Activated naive CD8-positive, alpha-beta T cell (primary cell): Measurements from ENCODE around the gene P4HA3.

Source experiments
- H3K27ac Mint-ChIP-seq: one replicate; pipeline ENCODE4 v1.8.0; 2021; ENCODE audit warnings: mixed read lengths
- H3K27me3 Mint-ChIP-seq: one replicate; pipeline ENCODE4 v1.8.0; 2021; ENCODE audit warnings: mixed read lengths
- H3K36me3 Mint-ChIP-seq: one replicate; pipeline ENCODE4 v1.8.0; 2021; ENCODE audit warnings: mixed read lengths
- H3K4me1 Mint-ChIP-seq: one replicate; pipeline ENCODE4 v1.8.0; 2021; ENCODE audit warnings: low read depth, mixed read lengths
- H3K4me3 Mint-ChIP-seq: one replicate; pipeline ENCODE4 v1.8.0; 2021; ENCODE audit warnings: mild to moderate bottlenecking, mixed read lengths
- H3K9me3 Mint-ChIP-seq: one replicate; pipeline ENCODE4 v1.8.0; 2021; ENCODE audit warnings: low read depth, mixed read lengths

Gene P4HA3

GRCh38 chr11:74288911-74289310 is 22.5 kb downstream of the P4HA3 start:
- no peak overlapping the region for H3K27ac Mint-ChIP-seq
- H3K4me3 Mint-ChIP-seq: no peak overlapping the region
- H3K4me1 Mint-ChIP-seq: no peaks in the 10 kb centered on the region
- peaks cover under 1% of the 10 kb centered on the region for H3K27me3 Mint-ChIP-seq
- H3K36me3 Mint-ChIP-seq: no peaks in the 10 kb centered on the region
- H3K9me3 Mint-ChIP-seq: no peaks in the 10 kb centered on the region

- no peak overlapping the region for H3K27ac Mint-ChIP-seq
- H3K27me3 Mint-ChIP-seq: no peaks in the 10 kb centered on the region
- no peaks in the 10 kb centered on the region for H3K36me3 Mint-ChIP-seq
- no peaks in the 10 kb centered on the region for H3K9me3 Mint-ChIP-seq
- H3K4me3 Mint-ChIP-seq: no peak overlapping the region
- no peaks in the 10 kb centered on the region for H3K4me1 Mint-ChIP-seq
Measured at GRCh38 chr11:74288161-74288560, 23.3 kb downstream of the P4HA3 start.

GRCh38 chr11:74284466-74284865 is 27.0 kb downstream of the P4HA3 start:
- no peak overlapping the region for H3K27ac Mint-ChIP-seq
- no peaks in the 10 kb centered on the region for H3K27me3 Mint-ChIP-seq
- H3K4me3 Mint-ChIP-seq: no peak overlapping the region
- H3K9me3 Mint-ChIP-seq: no peaks in the 10 kb centered on the region
- H3K4me1 Mint-ChIP-seq: no peaks in the 10 kb centered on the region
- no peaks in the 10 kb centered on the region for H3K36me3 Mint-ChIP-seq

GRCh38 chr11:74283580-74284180 is 27.8 kb downstream of the P4HA3 start:
- no peaks in the 10 kb centered on the region for H3K4me1 Mint-ChIP-seq
- no peak overlapping the region for H3K4me3 Mint-ChIP-seq
- H3K9me3 Mint-ChIP-seq: no peaks in the 10 kb centered on the region
- no peaks in the 10 kb centered on the region for H3K27me3 Mint-ChIP-seq
- H3K36me3 Mint-ChIP-seq: no peaks in the 10 kb centered on the region
- no peak overlapping the region for H3K27ac Mint-ChIP-seq

- Mint-ChIP-seq H3K9me3 (no peaks in the 10 kb centered on the region), H3K36me3 (no peaks in the 10 kb centered on the region), H3K4me1 (no peaks in the 10 kb centered on the region), H3K27me3 (no peaks in the 10 kb centered on the region), H3K27ac (no peak overlapping the region), H3K4me3 (no peak overlapping the region)
Measured at GRCh38 chr11:74282914-74283371, 28.5 kb downstream of the P4HA3 start.

GRCh38 chr11:74282421-74282820 is 29.0 kb downstream of the P4HA3 start:
- H3K4me1 Mint-ChIP-seq: no peaks in the 10 kb centered on the region
- H3K9me3 Mint-ChIP-seq: no peaks in the 10 kb centered on the region
- H3K27me3 Mint-ChIP-seq: no peaks in the 10 kb centered on the region
- H3K36me3 Mint-ChIP-seq: no peaks in the 10 kb centered on the region
- H3K27ac Mint-ChIP-seq: no peak overlapping the region
- H3K4me3 Mint-ChIP-seq: no peak overlapping the region

- no peak overlapping the region for H3K4me3 Mint-ChIP-seq
- no peaks in the 10 kb centered on the region for H3K27me3 Mint-ChIP-seq
- no peaks in the 10 kb centered on the region for H3K9me3 Mint-ChIP-seq
- H3K27ac Mint-ChIP-seq: no peak overlapping the region
- H3K36me3 Mint-ChIP-seq: no peaks in the 10 kb centered on the region
- H3K4me1 Mint-ChIP-seq: no peaks in the 10 kb centered on the region
Measured at GRCh38 chr11:74280494-74280893, 30.9 kb downstream of the P4HA3 start.

- Mint-ChIP-seq H3K36me3 (no peaks in the 10 kb centered on the region), H3K9me3 (no peaks in the 10 kb centered on the region), H3K4me3 (no peak overlapping the region), H3K4me1 (no peaks in the 10 kb centered on the region), H3K27ac (no peak overlapping the region), H3K27me3 (no peaks in the 10 kb centered on the region)
Measured at GRCh38 chr11:74279256-74279655, 32.2 kb downstream of the P4HA3 start.

GRCh38 chr11:74278721-74279161 is 32.7 kb downstream of the P4HA3 start:
- Mint-ChIP-seq H3K4me1 (no peaks in the 10 kb centered on the region), H3K9me3 (no peaks in the 10 kb centered on the region)

GRCh38 chr11:74278103-74278502 is 33.3 kb downstream of the P4HA3 start:
- H3K36me3 Mint-ChIP-seq: no peaks in the 10 kb centered on the region
- no peak overlapping the region for H3K27ac Mint-ChIP-seq
- no peaks in the 10 kb centered on the region for H3K9me3 Mint-ChIP-seq
- H3K4me3 Mint-ChIP-seq: no peak overlapping the region
- H3K4me1 Mint-ChIP-seq: no peaks in the 10 kb centered on the region
- H3K27me3 Mint-ChIP-seq: no peaks in the 10 kb centered on the region

More at GRCh38 chr11:74278721-74279161, 32.7 kb downstream of the P4HA3 start:
- H3K4me3 Mint-ChIP-seq: no peak overlapping the region
- H3K36me3 Mint-ChIP-seq: no peaks in the 10 kb centered on the region
- no peak overlapping the region for H3K27ac Mint-ChIP-seq
- H3K27me3 Mint-ChIP-seq: no peaks in the 10 kb centered on the region

GRCh38 chr11:74276581-74276980 is 34.9 kb downstream of the P4HA3 start:
- Mint-ChIP-seq H3K36me3 (no peaks in the 10 kb centered on the region), H3K4me3 (no peak overlapping the region), H3K27ac (no peak overlapping the region), H3K9me3 (no peaks in the 10 kb centered on the region), H3K4me1 (no peaks in the 10 kb centered on the region), H3K27me3 (no peaks in the 10 kb centered on the region)

- no peaks in the 10 kb centered on the region for H3K9me3 Mint-ChIP-seq
- no peaks in the 10 kb centered on the region for H3K27me3 Mint-ChIP-seq
- H3K27ac Mint-ChIP-seq: no peak overlapping the region
- no peak overlapping the region for H3K4me3 Mint-ChIP-seq
- H3K36me3 Mint-ChIP-seq: no peaks in the 10 kb centered on the region
- peaks cover 20% of the 10 kb centered on the region for H3K4me1 Mint-ChIP-seq
Measured at GRCh38 chr11:74272276-74272675, 39.2 kb downstream of the P4HA3 start.

GRCh38 chr11:74269161-74269811 is 42.2 kb downstream of the P4HA3 start:
- Mint-ChIP-seq H3K4me1 (peaks cover 20% of the 10 kb centered on the region), H3K36me3 (no peaks in the 10 kb centered on the region), H3K9me3 (no peaks in the 10 kb centered on the region), H3K4me3 (no peak overlapping the region), H3K27ac (no peak overlapping the region), H3K27me3 (no peaks in the 10 kb centered on the region)

- Mint-ChIP-seq H3K9me3 (no peaks in the 10 kb centered on the region), H3K36me3 (no peaks in the 10 kb centered on the region), H3K4me1 (peaks cover 20% of the 10 kb centered on the region), H3K27me3 (no peaks in the 10 kb centered on the region), H3K4me3 (no peak overlapping the region), H3K27ac (no peak overlapping the region)
Measured at GRCh38 chr11:74268456-74268855, 43.0 kb downstream of the P4HA3 start.

GRCh38 chr11:74267014-74267413 is 44.4 kb downstream of the P4HA3 start:
- no peak overlapping the region for H3K27ac Mint-ChIP-seq
- H3K36me3 Mint-ChIP-seq: no peaks in the 10 kb centered on the region
- peaks cover 20% of the 10 kb centered on the region for H3K4me1 Mint-ChIP-seq
- peaks cover 4% of the 10 kb centered on the region for H3K27me3 Mint-ChIP-seq
- no peak overlapping the region for H3K4me3 Mint-ChIP-seq
- H3K9me3 Mint-ChIP-seq: no peaks in the 10 kb centered on the region

- no peaks in the 10 kb centered on the region for H3K36me3 Mint-ChIP-seq
- H3K27ac Mint-ChIP-seq: no peak overlapping the region
- no peaks in the 10 kb centered on the region for H3K9me3 Mint-ChIP-seq
- peaks cover 4% of the 10 kb centered on the region for H3K27me3 Mint-ChIP-seq
- peaks cover 20% of the 10 kb centered on the region for H3K4me1 Mint-ChIP-seq
- no peak overlapping the region for H3K4me3 Mint-ChIP-seq
Measured at GRCh38 chr11:74265256-74265655, 46.2 kb downstream of the P4HA3 start.
